Stimulated activated CD8-positive, alpha-beta memory T cell treated with anti-CD3 and anti-CD28 coated beads, Interleukin-7, amount 100 ng/mL, for 48 hours (primary cell): Measurements from ENCODE around the gene NFIA.

Experiments used
- DNase-seq, 2 donors: peaks; one replicate each; pipeline ENCODE4 v3.0.0-alpha.2; 2020; ENCODE audit warnings: low read depth in 1 of 2; ENCODE audit errors: extremely low read depth in 1 of 2

The NFIA gene

DNA sequence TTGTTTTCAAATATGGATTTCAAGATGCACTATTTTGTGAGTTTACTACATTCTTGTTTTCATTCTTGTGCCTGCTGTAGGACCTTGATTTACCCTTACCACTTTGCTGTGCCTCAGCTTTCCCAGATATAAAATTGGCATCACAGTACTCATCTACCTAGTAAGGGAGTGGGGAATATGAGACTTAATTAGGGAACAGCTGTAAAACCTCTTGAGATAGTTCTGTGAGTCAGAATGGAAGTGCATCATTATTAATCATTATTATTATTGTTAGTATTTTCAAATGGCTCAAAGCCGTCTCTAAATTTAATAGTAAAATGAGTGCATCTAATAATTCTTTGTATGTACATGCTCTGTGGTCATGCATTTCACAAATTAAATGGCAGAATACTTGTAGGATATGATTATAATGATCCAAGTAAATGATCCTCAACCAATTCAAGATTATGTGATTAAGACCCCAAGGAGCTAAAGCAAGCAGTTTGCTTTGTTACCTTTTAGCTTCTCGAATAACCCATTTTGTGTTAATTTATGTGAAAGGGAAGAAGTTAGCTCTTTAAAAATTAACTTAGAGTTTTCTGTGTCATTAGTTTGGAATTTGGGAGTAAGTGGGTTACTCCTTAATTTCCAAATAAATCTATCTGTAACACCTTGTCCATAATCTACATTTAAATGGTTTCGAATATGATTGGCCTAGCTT is 155.4 kb downstream of the NFIA start:
- no peak for DNase-seq

DNA sequence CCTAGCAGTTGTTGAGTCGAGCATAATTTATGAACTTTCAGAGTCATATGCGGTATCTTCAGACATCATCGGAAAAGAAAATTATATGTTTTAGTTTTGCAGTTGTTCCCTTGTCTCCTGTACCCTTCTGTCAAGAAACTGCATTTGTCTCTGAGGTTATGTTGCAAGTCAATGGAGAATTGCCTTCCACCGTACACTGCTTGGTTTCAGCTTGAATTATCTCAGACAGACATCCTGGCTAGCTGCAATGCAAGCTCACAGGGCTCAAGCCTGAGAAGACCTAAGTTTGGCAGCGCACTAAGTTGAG is 156.0 kb downstream of the NFIA start:
- no peak for DNase-seq

DNA sequence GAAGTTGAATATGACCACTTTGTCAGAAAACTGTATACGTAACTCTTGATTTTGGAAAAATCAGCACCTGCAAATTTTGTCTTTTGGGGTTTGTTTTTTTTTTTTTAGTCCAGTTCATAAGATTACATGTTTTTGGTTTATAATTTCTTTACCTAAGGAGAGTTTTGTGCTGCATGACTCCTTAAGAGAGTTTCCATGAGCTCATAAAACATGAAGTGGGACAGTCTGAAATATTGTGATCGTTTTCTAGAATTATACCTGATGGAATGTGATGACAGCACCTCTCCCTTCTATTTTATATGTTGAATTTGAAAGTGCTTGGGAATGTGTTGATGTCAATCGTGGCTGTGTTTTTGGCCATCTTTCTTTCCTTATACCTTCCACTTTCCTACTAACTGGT is 158.5 kb downstream of the NFIA start:
- DNase-seq = no peak

DNA sequence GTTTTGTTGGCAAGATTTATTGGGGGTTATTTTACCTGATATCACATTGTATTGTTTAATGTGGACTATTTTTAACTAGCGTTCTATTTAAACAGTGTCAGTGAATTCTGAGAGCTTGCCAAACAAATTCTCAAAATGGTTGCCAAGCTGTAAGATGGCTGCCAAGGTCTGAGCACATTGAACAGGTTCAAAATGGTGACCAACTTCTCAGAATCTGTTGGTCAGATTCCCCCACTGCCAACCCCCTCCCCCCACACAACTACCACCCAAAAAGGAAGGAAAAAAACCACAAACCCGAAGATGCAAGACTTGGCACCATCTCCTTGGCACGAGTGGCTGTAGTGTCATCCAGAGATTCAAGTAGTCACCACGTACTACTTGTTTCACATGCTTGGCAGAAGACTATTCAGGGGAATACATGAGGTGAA is 159.1 kb downstream of the NFIA start:
- DNase-seq = no peak

DNA sequence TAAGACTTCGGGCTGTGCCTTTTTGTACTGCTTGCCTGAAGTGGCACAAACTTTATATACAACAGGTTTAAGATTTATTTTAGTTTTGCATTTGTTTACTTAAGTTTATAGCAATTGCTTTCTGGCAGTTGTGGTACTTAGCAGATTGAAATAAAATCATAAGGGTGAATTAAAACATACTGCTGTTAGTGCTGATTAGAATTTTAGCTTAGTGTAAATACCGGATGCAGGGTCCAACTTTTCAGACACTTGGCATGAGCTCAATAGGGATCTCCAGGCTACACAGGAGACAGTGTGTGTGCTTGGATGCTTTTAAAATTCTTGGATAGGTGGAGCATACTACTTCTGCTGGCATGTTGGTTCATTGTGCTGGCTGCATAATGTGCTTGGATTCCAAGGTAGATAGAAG is 159.6 kb downstream of the NFIA start:
- DNase-seq = no peak

DNA sequence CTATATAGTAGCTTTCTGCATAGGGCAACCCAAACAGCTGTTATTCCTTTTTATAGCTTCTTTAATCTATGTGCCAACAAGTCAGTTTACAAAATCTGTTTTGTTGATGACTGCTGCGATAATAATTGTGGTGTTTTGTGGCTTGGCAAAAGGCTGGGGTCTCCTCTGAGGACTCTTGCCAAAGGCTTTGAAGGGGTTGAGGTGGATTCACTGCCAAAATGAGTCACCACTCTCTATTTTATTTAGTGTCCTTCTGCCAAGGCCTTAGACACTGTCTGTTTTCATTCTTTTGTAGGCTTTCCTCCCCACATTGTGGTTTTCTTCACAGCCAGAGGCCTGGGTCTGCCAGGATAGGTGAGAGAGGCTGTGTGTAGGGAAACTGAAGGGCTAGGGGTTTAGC is 161.8 kb downstream of the NFIA start:
- no peak for DNase-seq

DNA sequence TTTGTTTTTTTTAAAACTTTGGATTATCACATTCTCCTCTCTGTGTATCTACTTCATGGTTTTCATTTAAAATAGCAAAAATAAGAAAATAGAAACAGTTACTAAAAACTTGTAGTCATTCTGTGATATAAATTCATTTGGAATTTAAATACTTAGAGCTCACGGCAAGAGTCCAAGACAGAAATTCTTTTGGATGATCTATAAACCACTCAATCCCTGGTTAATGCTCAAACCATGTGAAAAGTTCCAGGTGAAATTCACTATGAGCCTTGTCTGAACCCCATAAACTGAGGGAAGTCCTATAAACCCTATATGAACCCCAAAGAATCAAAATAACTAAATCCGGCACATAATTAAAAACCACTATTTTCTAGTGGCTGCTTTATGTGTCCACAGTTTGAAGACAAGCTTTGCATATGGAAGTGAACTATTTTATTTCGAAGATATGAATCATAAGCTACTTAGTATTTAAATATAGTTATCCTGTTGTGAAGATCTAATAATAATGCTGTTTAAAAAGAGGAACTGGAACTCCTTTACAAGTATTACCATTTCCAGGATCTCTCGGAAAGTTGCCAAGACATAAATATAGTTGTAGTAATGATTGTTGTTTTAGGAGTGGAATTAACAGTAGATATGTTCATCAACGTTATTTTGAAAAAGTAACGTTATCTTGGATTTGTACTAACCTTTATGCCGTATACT is 163.5 kb downstream of the NFIA start:
- no peak for DNase-seq

DNA sequence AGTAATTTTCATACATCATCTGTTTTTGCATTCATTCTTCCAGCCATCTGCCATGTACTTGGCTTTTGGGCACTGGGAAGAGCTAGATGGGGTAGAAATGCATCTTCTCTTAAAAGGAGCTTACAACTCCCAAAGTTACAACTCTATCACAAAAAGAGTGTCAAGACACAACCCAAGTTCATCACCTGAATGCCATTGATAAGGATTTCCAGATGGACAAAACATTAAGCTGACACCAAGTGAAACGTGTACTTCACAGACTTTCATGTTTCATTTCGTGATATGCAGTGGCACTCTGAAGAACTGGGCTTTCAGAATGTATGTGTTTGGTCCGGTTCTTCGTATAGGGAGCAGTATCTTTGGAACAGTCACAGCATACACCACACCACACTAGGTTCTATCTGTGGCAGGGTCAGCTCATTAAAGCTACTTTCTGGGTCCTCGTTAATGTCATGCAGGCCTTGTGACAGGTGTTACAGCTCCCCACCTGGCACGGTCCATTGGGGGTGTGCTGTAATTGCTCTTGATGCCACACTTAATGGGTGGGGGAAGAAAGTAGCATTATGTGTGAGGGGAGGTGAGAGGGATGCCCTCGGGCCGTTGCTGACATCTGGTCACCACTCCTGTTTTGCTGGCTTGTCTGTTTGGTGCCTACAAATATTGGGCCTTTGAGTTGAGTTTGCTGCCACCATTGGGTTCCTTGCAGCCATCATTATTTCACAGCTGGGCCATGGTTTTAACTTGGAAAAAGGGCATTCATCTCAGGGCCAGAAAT is 164.9 kb downstream of the NFIA start:
- no peak for DNase-seq

DNA sequence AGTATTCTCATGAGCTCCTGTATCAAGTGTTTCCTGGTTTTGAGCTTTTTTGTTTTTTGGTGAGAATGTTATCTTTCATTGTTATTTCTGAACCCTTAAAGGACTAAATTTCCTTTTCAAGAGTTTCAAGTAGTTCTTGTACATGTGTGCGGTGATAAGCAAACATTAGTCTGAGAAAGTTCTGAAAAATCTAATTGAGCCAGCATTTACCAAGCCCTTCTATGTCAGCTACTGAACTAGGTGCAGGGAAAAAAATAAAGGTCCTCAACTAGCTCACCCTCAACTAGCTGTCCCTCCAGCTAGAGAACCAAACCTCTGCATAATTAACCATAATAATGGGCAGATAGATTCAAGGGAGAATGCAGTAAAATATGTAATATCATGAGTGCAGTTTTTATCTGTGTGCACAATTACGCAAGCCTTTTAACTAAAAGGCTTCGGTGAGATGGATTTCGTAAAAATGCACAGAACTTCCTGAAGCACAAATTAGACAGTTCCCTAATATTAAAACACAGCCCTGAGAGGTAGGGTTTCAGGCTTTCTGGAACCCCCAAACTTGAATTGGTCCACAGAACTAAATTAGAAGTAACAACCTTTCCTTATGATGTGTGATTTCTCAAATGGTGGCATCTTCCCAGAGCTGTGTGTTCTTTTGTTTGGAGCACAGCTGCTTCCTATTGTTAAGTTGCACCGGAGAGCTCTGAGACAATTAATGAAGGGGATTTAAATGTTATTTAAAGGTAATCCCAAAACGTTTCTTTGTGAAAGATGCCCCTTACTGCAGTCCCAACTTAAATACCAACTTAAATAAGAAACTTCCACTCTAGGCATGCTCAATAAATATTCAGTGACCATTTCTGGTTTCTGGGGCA is 165.8 kb downstream of the NFIA start:
- DNase-seq = no peak

DNA sequence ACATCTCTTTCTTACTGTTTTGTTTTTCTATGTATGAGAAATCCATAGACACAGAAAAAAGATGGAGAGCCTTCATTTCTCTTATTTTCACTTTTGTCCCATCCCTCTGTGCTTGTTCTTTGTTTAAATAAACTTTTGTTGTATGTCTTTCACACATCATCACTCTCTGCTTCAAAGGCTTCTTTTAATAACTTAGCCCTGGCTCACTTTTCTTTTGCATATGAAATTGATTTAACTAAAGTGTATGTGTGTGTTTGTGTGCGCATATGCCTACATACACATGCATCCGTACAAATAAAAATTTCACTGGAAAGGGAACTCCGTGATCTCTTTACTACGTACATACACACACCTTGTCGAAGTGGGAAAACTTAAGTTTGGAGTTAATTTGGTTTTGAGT is 168.6 kb downstream of the NFIA start:
- DNase-seq = no peak

DNA sequence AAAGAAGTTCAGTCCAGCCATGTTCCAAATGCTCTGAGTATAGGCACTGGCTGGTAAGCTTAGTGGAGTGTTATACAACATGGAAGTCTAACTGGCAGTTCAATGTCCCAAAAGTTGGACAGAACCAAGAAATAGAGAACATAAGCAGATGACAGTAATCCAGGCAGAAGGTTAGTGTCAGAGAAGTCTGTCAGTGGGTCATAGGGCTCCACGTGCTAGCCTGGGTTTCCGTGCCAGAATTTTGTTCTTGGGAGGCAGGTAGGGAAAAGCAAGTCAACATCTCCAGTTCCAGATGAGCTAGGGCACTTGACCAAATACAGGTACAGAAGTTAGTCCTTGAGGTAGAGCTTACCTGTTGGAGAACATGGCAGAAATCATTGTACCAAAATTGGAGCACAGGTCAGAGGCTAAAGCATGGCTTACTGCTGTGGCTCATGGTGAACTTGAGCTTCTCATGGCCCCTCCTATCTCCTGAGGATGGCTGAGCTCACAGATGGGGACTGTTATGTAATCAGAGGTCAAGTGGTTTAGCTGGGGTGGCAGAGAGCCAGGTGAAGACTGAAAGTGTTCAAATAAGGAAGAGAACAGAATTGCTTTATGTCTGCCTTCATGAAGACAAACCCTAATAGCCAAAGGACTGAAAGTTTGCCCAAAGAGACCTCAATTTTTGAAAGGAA is 170.8 kb downstream of the NFIA start:
- DNase-seq = no peak

DNA sequence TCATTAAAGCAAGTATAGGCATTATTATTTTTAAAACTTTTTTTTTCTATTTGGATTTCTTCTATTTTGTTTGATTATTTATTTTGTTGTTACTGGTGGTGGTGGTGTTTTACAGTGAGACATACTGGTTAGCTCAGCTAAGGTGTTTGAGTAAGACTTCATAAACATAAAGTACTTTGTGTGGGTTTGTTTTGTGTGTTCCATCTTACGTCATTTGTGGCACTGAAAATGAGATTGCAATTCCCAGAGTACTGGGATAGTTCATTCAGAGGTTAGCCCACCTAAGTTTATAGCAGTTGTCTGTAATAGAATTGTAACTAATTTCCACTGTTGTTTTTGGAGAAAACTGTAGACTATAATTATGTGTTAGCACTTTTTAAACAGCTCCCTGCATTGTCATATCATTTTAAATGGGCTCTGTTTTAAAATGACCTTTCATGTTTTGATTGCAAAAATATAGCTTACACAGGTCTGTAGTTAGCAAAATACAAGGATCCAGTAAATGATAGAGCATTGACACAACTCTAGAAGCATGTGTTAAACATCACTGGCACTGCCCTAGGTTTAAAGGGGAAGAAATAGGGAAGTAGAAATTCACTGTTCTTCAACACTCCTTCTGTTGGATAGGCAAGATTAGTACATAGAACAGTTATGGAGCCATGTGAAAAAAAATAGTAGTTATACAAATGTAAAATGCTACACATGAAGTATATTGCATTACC is 171.7 kb downstream of the NFIA start:
- DNase-seq = no peak

DNA sequence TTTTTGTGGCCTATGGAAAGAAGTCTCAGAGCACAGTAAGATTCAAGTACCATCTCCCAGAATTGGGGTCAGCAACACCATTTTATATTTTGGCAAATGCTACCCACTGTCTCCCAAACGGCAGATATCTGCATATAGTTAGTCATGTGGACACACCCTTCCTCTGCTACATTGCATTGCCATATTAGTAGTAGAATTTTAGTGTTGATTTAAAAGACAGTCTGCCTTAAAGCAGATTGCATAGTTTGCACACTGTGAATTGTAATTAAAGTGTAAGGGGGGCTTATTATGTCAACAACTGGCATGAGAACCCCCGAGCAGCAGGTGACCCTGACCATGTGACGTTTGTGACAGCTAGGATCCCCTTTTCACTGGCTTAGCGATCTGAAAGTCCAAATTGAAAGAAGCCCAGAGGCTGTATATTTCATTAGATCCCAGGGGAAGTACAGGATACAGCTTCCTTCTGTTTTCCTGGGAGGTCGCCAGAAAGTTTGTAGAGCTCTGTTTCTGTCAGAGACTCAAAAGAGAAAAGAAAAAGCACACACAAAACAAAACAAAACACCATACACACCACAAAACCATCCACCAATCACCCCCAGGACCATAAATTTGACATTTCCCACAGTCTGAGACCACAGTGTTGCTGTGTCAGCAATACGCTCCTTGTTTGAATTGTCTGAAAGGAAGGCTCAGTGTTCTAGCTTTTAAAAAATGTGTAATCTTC is 172.4 kb downstream of the NFIA start:
- no peak for DNase-seq

DNA sequence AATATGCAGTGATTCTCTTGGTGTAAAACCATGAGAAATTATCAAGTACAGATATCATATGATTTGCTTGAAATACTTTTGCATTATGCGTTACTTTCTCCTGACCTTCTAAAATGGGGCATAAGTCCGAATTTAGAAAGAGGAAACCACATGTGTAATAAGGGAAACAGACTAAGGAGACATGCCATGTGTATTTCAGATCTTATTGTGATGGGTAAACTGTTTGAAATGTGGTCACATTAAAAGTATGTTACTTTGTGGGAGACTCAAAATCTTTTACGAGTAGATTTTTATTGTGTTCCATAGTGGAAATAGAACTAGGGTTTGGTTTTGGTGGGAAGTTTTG is 173.0 kb downstream of the NFIA start:
- no peak for DNase-seq

DNA sequence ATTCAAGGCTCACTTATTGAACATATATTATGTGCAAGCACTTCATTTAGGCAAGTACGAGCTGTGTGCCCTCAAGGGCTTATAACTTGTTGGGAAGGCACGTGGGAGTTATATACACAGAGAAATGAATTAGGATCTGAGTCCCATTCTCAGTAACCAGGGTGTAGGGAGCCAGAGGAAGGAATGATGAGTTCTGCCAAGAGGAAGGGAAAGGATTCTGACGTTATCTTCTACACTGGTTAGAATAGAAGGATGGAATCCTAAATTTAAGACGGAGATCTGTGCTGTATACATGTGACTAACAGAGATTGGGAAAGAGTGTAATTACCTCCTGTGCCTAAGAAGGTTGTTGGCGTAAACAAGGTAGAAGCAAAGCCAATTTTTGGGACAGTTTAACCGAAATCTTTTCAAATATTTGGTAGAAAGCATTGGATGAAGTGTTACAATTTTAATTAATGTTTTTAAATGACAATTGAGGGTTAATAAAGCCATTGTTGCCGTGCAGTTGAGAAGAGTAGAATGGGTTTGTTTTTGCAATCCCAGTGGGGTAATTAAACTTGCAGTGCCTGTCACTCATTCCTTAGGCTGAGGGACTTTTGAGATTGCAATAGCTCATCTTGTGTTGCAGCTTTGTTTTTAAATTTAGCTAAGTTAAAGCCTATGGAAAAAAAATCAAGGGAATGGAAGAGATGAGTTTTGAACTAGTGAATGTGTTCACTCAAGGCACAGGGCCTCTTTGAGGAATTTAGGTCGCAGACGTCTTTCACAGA is 177.2 kb downstream of the NFIA start:
- DNase-seq = no peak

DNA sequence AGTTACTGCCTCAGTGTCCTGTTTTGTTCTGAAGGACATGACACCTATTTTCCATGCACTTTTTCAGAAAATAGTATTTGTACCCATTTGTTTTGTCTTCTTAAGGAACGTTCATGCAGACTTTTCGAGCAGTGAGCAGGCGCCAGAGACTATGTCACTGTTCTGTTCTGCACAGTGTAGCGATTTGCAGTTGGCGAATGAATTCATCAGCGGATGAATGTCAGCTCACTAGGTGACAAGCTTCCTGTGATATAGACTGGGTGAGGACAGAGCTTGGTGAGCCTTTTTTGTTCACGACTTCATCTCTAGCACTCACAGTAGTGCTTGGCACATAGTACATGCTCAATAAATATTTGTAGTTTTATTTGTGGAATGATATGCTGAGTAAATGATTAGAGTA is 177.8 kb downstream of the NFIA start:
- no peak for DNase-seq

DNA sequence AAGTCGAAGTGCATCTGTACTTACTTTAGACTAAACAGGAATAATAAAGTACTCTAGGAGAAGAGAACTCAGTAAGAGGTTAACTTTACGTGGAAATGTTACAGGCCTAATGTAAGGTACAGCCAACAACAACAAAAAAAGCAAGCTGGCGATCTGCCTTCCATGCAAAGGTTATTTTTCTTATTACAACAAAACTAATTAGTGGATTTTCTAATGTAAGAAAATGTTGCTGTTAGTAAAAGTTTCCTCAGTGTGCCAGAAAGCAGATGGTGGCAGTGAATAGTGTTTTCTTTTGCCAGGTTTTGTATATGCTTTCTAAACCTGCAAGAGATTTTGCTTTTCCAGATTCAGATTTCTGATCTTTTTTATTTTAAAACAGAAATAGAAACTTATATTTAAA is 179.2 kb downstream of the NFIA start:
- DNase-seq = no peak

DNA sequence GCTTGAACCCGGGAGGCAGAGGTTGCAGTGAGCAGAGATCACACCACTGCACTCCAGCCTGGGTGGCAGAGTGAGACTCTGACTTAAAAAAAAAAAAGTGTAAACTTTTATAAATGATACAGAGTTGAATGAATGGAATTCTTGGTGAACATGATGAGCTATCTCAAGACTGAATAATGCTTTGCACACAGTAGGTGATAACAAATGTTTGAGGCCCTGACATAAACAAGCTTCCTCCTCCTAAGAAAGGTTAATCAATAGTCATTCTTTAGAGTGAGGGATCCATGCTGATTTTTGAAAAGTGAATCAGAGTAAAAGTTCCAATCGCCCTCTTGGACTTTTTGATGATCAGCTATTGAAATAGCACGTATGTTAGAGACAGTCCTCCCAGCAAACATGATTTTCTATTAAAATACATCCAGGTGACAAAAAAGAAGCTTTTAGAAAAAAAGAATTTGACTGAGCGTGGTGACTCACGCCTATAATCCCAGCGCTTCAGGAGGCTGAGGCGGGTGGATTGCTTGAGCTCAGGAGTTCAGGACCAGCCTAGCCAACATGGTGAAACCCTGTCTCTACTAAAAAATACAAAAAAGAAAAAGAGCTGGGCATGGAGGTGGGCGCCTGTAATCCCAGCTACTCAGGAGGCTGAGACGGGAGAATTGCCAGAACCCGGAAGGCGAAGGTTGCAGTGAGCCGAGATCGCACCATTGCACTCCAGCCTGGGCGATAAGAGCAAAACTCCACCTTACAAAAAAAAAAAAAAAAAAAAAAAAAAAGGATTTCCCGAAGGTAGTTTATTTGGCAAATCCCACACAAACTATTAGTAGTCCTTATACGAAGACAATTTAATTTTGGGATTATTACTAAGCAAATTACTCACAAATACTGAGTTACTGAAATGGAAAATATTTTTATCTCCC is 181.8 kb downstream of the NFIA start:
- no peak for DNase-seq
